RWPE1 (cell line): ENCODE results near the gene NUP62.

Source experiments
- CTCF ChIA-PET: fragments of 350-600 bp; sonication (Branson Sonifier 250); formaldehyde crosslinking; extraction: SDS; loops from one replicate; lab custom pipeline; 2021; lab: Yijun Ruan, JAX
- POLR2A ChIA-PET: fragments of 400-600 bp; formaldehyde crosslinking; extraction: SDS; loops from one replicate; lab custom pipeline; 2020; ENCODE audit warnings: antibody characterized with exemption; ENCODE audit not compliant: low non-redundant PET; lab: Yijun Ruan, JAX
- DNase-seq: peaks from one replicate; pipeline ENCODE4 v3.0.0; 2012; ENCODE audit warnings: low spot score
- H3K27ac ChIP-seq: fragments of 450-650 bp; 2 replicates; pipeline ENCODE4 v1.5.1; 2017
- TF ChIP-seq, protein P1 (sequence below): fragments of 450-650 bp; conservative IDR thresholded peaks from 2 replicates; pipeline ENCODE4 v1.5.1; 2017; ENCODE audit warnings: low read depth, mild to moderate bottlenecking

NUP62 gene

GRCh38 chr19:49957262-49957915 is 28.1 kb upstream of the NUP62 start:
- no peak for DNase-seq
- TF ChIP-seq, protein P1, sequence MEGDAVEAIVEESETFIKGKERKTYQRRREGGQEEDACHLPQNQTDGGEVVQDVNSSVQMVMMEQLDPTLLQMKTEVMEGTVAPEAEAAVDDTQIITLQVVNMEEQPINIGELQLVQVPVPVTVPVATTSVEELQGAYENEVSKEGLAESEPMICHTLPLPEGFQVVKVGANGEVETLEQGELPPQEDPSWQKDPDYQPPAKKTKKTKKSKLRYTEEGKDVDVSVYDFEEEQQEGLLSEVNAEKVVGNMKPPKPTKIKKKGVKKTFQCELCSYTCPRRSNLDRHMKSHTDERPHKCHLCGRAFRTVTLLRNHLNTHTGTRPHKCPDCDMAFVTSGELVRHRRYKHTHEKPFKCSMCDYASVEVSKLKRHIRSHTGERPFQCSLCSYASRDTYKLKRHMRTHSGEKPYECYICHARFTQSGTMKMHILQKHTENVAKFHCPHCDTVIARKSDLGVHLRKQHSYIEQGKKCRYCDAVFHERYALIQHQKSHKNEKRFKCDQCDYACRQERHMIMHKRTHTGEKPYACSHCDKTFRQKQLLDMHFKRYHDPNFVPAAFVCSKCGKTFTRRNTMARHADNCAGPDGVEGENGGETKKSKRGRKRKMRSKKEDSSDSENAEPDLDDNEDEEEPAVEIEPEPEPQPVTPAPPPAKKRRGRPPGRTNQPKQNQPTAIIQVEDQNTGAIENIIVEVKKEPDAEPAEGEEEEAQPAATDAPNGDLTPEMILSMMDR = no peak
- no peak overlapping the region for H3K27ac ChIP-seq
- ChIA-PET CTCF (no interaction called here), POLR2A (no interaction called here)

- CTCF ChIA-PET = no interaction called here
- TF ChIP-seq, protein P1 = no peak
- no peak for DNase-seq
- no peak overlapping the region for H3K27ac ChIP-seq
- POLR2A ChIA-PET = no interaction called here
Observed at GRCh38 chr19:49956115-49956495, 26.8 kb upstream of the NUP62 start.

- TF ChIP-seq, protein P1 = no peak
- DNase-seq = no peak
- H3K27ac ChIP-seq = no peak overlapping the region
- CTCF ChIA-PET = interaction anchor here (0.6 to 1.1 kb wide), 2 partner anchors 224 to 295 kb away, joined by 3 read pairs; no protein-coding TSS in a partner anchor
- POLR2A ChIA-PET = no interaction called here
Observed at GRCh38 chr19:49954933-49955332, 25.6 kb upstream of the NUP62 start.

- CTCF ChIA-PET = interaction anchor here (0.6 to 1.1 kb wide), 2 partner anchors 223 to 295 kb away, joined by 3 read pairs; no protein-coding TSS in a partner anchor
- no peak for DNase-seq
- no peak overlapping the region for H3K27ac ChIP-seq
- TF ChIP-seq, protein P1 = no peak
- POLR2A ChIA-PET = interaction anchor here (0.5 kb wide), 1 partner anchor 957 kb away, joined by 3 read pairs; the partner anchor contains the start of gene KLK4
Observed at GRCh38 chr19:49954092-49954829, 25.0 kb upstream of the NUP62 start.

GRCh38 chr19:49953416-49953815 is 24.1 kb upstream of the NUP62 start:
- H3K27ac ChIP-seq = no peak overlapping the region
- CTCF ChIA-PET = no interaction called here
- TF ChIP-seq, protein P1 = no peak
- DNase-seq = no peak
- POLR2A ChIA-PET = no interaction called here

- no peak for DNase-seq
- ChIA-PET CTCF (no interaction called here), POLR2A (no interaction called here)
- no peak overlapping the region for H3K27ac ChIP-seq
- TF ChIP-seq, protein P1 = no peak
Observed at GRCh38 chr19:49952906-49953305, 23.6 kb upstream of the NUP62 start.
